ENCODE data around the gene C3orf52.

DNA sequence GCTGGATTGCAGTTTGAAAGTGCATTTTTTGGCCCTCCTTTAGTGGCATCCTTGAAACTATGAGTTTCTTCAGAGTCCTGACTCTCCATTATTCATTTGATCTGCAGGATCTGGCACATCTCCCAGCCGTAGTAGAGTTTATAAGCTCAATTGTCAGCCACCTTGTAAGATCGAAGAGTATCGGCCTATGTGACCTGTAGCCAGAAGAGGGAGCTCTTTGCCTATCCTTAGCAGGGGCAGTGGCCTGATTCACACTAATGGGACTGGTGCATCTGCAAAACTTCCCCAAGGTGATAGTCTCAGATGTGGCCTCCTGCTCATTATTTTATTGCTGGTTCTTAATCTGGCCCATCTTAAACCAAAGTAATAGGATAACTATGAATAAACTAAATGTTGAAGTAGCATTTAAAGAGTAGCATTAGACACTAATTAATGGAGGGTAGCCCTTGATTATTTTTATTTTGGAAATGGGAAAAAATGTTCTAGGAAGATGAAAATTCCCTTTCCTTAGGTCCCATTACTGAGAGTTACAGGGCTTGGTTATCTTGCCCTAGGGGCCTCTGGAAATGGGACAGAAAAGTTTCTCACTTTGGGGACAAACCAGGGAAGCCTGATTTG is 25.7 kb downstream of the C3orf52 start:
- TF ChIP-seq, protein P1, sequence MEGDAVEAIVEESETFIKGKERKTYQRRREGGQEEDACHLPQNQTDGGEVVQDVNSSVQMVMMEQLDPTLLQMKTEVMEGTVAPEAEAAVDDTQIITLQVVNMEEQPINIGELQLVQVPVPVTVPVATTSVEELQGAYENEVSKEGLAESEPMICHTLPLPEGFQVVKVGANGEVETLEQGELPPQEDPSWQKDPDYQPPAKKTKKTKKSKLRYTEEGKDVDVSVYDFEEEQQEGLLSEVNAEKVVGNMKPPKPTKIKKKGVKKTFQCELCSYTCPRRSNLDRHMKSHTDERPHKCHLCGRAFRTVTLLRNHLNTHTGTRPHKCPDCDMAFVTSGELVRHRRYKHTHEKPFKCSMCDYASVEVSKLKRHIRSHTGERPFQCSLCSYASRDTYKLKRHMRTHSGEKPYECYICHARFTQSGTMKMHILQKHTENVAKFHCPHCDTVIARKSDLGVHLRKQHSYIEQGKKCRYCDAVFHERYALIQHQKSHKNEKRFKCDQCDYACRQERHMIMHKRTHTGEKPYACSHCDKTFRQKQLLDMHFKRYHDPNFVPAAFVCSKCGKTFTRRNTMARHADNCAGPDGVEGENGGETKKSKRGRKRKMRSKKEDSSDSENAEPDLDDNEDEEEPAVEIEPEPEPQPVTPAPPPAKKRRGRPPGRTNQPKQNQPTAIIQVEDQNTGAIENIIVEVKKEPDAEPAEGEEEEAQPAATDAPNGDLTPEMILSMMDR (IDR thresholded peaks at IDR 0.05; ENCODE audit: low read length) = peak; percentile 93
- no peak for TF ChIP-seq EZH2 (IDR thresholded peaks at IDR 0.05; ENCODE audit: borderline replicate concordance, low read length)

All from OCI-LY1 (cell line).